GM18499 (cell line): Measurements from ENCODE around the gene HDAC11.

ENCODE experiments used
- ATAC-seq: cut with Tn5 transposase; IDR thresholded peaks from one replicate; pipeline ENCODE4 v1.9.1; 2021; ENCODE audit warnings: moderate number of reproducible peaks; ENCODE audit not compliant: insufficient read depth, unreplicated experiment

HDAC11 gene

DNA sequence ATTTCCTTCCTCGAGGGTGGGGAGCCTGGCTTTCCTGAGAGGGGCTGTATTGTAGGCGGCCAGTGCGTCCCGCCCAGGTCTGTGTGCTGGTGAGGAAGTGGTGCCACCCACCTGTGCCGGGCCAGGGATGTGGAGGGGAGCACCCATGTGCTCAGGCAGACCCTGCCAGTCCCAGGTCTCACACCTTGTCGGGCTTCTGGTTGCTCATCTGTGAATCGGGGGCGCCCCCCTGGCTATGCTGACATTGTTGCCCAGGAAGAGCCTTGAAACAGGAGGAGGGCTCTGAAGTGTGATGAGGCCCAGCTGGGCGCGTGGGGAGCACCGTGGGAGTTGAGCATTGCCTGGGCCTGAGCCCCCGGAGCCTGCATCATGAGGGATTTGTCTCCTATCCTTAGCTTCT, 73.6 kb downstream of the HDAC11 start:
- ATAC-seq = no peak

DNA sequence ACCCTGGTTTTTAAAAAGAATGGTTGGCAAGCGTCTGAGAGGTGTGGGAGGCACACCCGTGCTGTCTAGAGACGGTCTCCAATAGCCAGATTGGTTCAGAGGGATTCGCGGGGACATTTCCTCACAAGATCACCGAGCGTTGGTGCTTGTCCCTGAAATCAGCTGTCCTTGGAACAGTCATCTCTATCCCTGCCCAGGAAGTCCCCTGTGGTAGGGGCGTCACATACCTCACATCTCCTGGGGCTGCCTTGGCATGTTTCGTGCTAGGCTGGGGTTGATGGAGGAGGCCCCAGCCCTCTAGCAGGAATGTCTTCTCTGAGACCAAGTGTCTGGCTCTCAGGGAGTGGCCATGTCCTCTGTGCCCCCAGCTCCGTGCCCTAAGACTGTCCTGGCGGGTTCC, 75.6 kb downstream of the HDAC11 start:
- no peak for ATAC-seq
